SK-N-SH treated with all-trans-retinoic acid at 6 μM for 48 hours (cell line): ENCODE results near the gene TUB.

Experiments
- ATAC-seq: fragments of 200-7000 bp; cut with Tn5 transposase; 3 replicates; pipeline ENCODE4 v1.9.1; 2020; ENCODE audit warnings: mild to moderate bottlenecking, moderate library complexity
- ARNTL ChIP-seq: fragments of 450-650 bp; formaldehyde crosslinking; IDR thresholded peaks from 2 replicates; pipeline ENCODE4 v1.5.0; 2020; ENCODE audit warnings: low read depth, mild to moderate bottlenecking, moderate library complexity, borderline replicate concordance
- BACH2 ChIP-seq: fragments of 250-450 bp; sonication (Bioruptor Pico); IDR thresholded peaks from 2 replicates; pipeline ENCODE4 v1.9.0; 2021; ENCODE audit warnings: mild to moderate bottlenecking, borderline replicate concordance
- CSDC2 ChIP-seq: fragments of 250-450 bp; sonication (Bioruptor Pico); IDR thresholded peaks from 2 replicates; pipeline ENCODE4 v1.5.0; 2020; ENCODE audit warnings: mild to moderate bottlenecking, moderate library complexity
- ESRRG ChIP-seq: fragments of 250-450 bp; sonication (Bioruptor Pico); IDR thresholded peaks from 2 replicates; pipeline ENCODE4 v1.6.1; 2021; ENCODE audit warnings: mild to moderate bottlenecking
- GLIS3 ChIP-seq: fragments of 250-450 bp; sonication (Bioruptor Pico); IDR thresholded peaks from 2 replicates; pipeline ENCODE4 v1.5.0; 2020; ENCODE audit warnings: mild to moderate bottlenecking, moderate library complexity
- ISL1 ChIP-seq: fragments of 250-450 bp; sonication (Bioruptor Pico); IDR thresholded peaks from 2 replicates; pipeline ENCODE4 v2.1.2; 2022; ENCODE audit warnings: mild to moderate bottlenecking, moderate library complexity
- OSR1 ChIP-seq: fragments of 250-450 bp; sonication (Bioruptor Pico); IDR thresholded peaks from 2 replicates; pipeline ENCODE4 v1.8.0; 2022; ENCODE audit warnings: moderate library complexity, mild to moderate bottlenecking, inconsistent platforms
- PATZ1 ChIP-seq: fragments of 250-450 bp; sonication (Bioruptor Pico); IDR thresholded peaks from 2 replicates; pipeline ENCODE4 v1.8.0; 2020; ENCODE audit warnings: mild to moderate bottlenecking, moderate library complexity, borderline replicate concordance
- PPARA ChIP-seq: fragments of 250-450 bp; sonication (Bioruptor Pico); IDR thresholded peaks from 2 replicates; pipeline ENCODE4 v1.5.0; 2020; ENCODE audit warnings: mild to moderate bottlenecking, borderline replicate concordance
- RARB ChIP-seq: fragments of 250-450 bp; sonication (Bioruptor Pico); IDR thresholded peaks from 2 replicates; pipeline ENCODE4 v1.8.0; 2021; ENCODE audit warnings: mild to moderate bottlenecking, moderate library complexity
- SNAI2 ChIP-seq: fragments of 250-450 bp; sonication (Bioruptor Pico); IDR thresholded peaks from 2 replicates; pipeline ENCODE4 v1.5.0; 2020; ENCODE audit warnings: mild to moderate bottlenecking, moderate library complexity
- TOX ChIP-seq: fragments of 250-450 bp; sonication (Bioruptor Pico); IDR thresholded peaks from 2 replicates; pipeline ENCODE4 v1.8.0; 2021; ENCODE audit warnings: mild to moderate bottlenecking, moderate library complexity, borderline replicate concordance
- TSHZ2 ChIP-seq: fragments of 250-450 bp; sonication (Bioruptor Pico); IDR thresholded peaks from 2 replicates; pipeline ENCODE4 v1.5.0; 2020; ENCODE audit warnings: mild to moderate bottlenecking, moderate library complexity
- ZC3H10 ChIP-seq: fragments of 250-450 bp; sonication (Bioruptor Pico); IDR thresholded peaks from 2 replicates; pipeline ENCODE4 v1.5.1; 2021; ENCODE audit warnings: mild to moderate bottlenecking, moderate library complexity
- ZFP3 ChIP-seq: fragments of 250-450 bp; sonication (Bioruptor Pico); IDR thresholded peaks from 2 replicates; pipeline ENCODE4 v1.5.0; 2020; ENCODE audit warnings: mild to moderate bottlenecking, moderate library complexity
- ZFP30 ChIP-seq: fragments of 450-650 bp; formaldehyde crosslinking; IDR thresholded peaks from 2 replicates; pipeline ENCODE4 v1.5.0; 2022; ENCODE audit warnings: mild to moderate bottlenecking, moderate library complexity
- ZNF565 ChIP-seq: fragments of 450-650 bp; formaldehyde crosslinking; conservative IDR thresholded peaks from 2 replicates; pipeline ENCODE4 v1.5.0; 2020; ENCODE audit warnings: low read depth, mild to moderate bottlenecking, moderate library complexity
- ZNF70 ChIP-seq: fragments of 450-650 bp; formaldehyde crosslinking; IDR thresholded peaks from 2 replicates; pipeline ENCODE4 v1.5.0; 2020; ENCODE audit warnings: mild to moderate bottlenecking, moderate library complexity
- ZNF8 ChIP-seq: fragments of 450-650 bp; formaldehyde crosslinking; IDR thresholded peaks from 2 replicates; pipeline ENCODE4 v1.5.0; 2020; ENCODE audit warnings: mild to moderate bottlenecking, moderate library complexity
- TF ChIP-seq, protein P1 (sequence below): fragments of 250-450 bp; sonication (Bioruptor Pico); IDR thresholded peaks from 2 replicates; pipeline ENCODE4 v1.8.0; 2021; ENCODE audit warnings: low read depth, mild to moderate bottlenecking, moderate library complexity, borderline replicate concordance
- TF ChIP-seq, protein P2 (sequence below): fragments of 250-450 bp; sonication (Bioruptor Pico); IDR thresholded peaks from 2 replicates; pipeline ENCODE4 v1.5.1; 2021; ENCODE audit warnings: mild to moderate bottlenecking, moderate library complexity
- TF ChIP-seq, protein P3 (sequence below): fragments of 250-450 bp; sonication (Bioruptor Pico); IDR thresholded peaks from 2 replicates; pipeline ENCODE4 v1.5.1; 2020; ENCODE audit warnings: low read depth, mild to moderate bottlenecking, moderate library complexity

Gene TUB

DNA sequence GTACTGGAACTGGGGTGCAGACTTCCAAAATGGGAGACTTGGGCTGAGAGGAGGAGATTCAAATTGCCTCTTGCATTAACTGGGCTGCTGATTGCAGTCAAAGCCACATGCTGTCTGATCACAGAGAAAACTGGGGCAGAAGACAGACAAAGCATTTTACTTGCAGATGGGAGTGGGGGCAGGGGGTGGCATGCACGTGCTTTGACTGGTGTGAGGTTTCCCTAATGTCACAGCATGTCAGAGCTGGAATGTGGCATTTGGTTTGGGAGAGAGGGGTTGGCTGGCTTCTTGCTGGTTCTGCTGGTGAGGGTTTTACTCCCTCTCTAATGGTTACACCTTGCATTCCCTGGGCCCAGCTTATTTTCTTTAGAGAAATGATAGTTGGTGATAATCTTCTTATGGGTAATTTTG is 2.9 kb downstream of the TUB start:
- ATAC-seq: no peak
- no peak for TF ChIP-seq BACH2
- TF ChIP-seq ZNF70: no peak
- TF ChIP-seq GLIS3: no peak
- TF ChIP-seq, all 23 proteins: peak for 0

GRCh38 chr11:8084352-8084751 is 3.3 kb downstream of the TUB start:
- TF ChIP-seq ZFP3 (no peak), PATZ1 (CRISPR knock-in tag) (no peak), ARNTL (no peak), SNAI2 (CRISPR knock-in tag) (no peak), TOX (CRISPR knock-in tag) (no peak), RARB (CRISPR knock-in tag) (no peak), ZNF70 (no peak), ESRRG (CRISPR knock-in tag) (no peak), BACH2 (no peak)
- TF ChIP-seq, protein P1, sequence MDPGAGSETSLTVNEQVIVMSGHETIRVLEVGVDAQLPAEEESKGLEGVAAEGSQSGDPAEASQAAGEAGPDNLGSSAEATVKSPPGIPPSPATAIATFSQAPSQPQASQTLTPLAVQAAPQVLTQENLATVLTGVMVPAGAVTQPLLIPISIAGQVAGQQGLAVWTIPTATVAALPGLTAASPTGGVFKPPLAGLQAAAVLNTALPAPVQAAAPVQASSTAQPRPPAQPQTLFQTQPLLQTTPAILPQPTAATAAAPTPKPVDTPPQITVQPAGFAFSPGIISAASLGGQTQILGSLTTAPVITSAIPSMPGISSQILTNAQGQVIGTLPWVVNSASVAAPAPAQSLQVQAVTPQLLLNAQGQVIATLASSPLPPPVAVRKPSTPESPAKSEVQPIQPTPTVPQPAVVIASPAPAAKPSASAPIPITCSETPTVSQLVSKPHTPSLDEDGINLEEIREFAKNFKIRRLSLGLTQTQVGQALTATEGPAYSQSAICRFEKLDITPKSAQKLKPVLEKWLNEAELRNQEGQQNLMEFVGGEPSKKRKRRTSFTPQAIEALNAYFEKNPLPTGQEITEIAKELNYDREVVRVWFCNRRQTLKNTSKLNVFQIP (CRISPR knock-in tag): no peak
- TF ChIP-seq, protein P2, sequence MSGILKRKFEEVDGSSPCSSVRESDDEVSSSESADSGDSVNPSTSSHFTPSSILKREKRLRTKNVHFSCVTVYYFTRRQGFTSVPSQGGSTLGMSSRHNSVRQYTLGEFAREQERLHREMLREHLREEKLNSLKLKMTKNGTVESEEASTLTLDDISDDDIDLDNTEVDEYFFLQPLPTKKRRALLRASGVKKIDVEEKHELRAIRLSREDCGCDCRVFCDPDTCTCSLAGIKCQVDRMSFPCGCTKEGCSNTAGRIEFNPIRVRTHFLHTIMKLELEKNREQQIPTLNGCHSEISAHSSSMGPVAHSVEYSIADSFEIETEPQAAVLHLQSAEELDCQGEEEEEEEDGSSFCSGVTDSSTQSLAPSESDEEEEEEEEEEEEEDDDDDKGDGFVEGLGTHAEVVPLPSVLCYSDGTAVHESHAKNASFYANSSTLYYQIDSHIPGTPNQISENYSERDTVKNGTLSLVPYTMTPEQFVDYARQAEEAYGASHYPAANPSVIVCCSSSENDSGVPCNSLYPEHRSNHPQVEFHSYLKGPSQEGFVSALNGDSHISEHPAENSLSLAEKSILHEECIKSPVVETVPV (CRISPR knock-in tag): no peak
- no peak for ATAC-seq

GRCh38 chr11:8085011-8085645 is 4.1 kb downstream of the TUB start:
- no peak for ATAC-seq
- TF ChIP-seq GLIS3 (no peak), PPARA (CRISPR knock-in tag) (no peak), TSHZ2 (no peak), ZNF8 (no peak), TOX (CRISPR knock-in tag) (no peak), CSDC2 (CRISPR knock-in tag) (no peak), ISL1 (CRISPR knock-in tag) (no peak), ARNTL (no peak), ZC3H10 (CRISPR knock-in tag) (no peak), ZFP30 (CRISPR knock-in tag) (no peak), RARB (CRISPR knock-in tag) (no peak), SNAI2 (CRISPR knock-in tag) (no peak), ZNF565 (CRISPR knock-in tag) (no peak), BACH2 (no peak), PATZ1 (CRISPR knock-in tag) (no peak), ESRRG (CRISPR knock-in tag) (no peak), OSR1 (CRISPR knock-in tag) (no peak)
- TF ChIP-seq, protein P1 (CRISPR knock-in tag): no peak
- TF ChIP-seq, protein P2 (CRISPR knock-in tag): no peak
- TF ChIP-seq, protein P3, sequence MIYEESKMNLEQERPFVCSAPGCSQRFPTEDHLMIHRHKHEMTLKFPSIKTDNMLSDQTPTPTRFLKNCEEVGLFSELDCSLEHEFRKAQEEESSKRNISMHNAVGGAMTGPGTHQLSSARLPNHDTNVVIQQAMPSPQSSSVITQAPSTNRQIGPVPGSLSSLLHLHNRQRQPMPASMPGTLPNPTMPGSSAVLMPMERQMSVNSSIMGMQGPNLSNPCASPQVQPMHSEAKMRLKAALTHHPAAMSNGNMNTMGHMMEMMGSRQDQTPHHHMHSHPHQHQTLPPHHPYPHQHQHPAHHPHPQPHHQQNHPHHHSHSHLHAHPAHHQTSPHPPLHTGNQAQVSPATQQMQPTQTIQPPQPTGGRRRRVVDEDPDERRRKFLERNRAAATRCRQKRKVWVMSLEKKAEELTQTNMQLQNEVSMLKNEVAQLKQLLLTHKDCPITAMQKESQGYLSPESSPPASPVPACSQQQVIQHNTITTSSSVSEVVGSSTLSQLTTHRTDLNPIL (CRISPR knock-in tag): no peak
